Activated CD4-positive, alpha-beta memory T cell treated with anti-CD3 and anti-CD28 coated beads for 36 hours (primary cell): ENCODE results near the gene RHOH. TPM values are rescaled to one million over a fixed set of nuclear protein-coding genes. Genes with fewer than 3 reads are reported as not detected.
"Not testable (repeated sequence)": the region's sequence is repeated elsewhere in the genome, so short reads cannot be mapped to it uniquely, and the experiment has no call there.

Experiments used
- CTCF ChIA-PET: fragments of 350-600 bp; sonication (Branson Sonifier 250); formaldehyde crosslinking; loops from one replicate; lab custom pipeline; 2021; ENCODE audit warnings: antibody characterized with exemption, inconsistent platforms; lab: Charles Lee
- POLR2A ChIA-PET: fragments of 350-600 bp; sonication (Branson Sonifier 250); formaldehyde crosslinking; loops from one replicate; lab custom pipeline; 2021; ENCODE audit warnings: antibody characterized with exemption; lab: Charles Lee
- DNase-seq: peaks from one replicate; pipeline ENCODE4 v3.0.0-alpha.2; 2020
- H3K27ac Mint-ChIP-seq: one replicate; pipeline ENCODE4 v1.8.0; 2021; ENCODE audit warnings: mixed read lengths
- H3K27me3 Mint-ChIP-seq: one replicate; pipeline ENCODE4 v1.8.0; 2021; ENCODE audit warnings: mixed read lengths
- H3K36me3 Mint-ChIP-seq: one replicate; pipeline ENCODE4 v1.8.0; 2021; ENCODE audit warnings: mixed read lengths
- H3K4me1 Mint-ChIP-seq: one replicate; pipeline ENCODE4 v1.8.0; 2021; ENCODE audit warnings: low read depth, mixed read lengths
- H3K4me3 Mint-ChIP-seq: one replicate; pipeline ENCODE4 v1.8.0; 2021; ENCODE audit warnings: mild to moderate bottlenecking, mixed read lengths
- H3K9me3 Mint-ChIP-seq: one replicate; pipeline ENCODE4 v1.8.0; 2021; ENCODE audit warnings: mixed read lengths
- intact Hi-C: fragments of 100-400 bp; cut with micrococcal nuclease; formaldehyde crosslinking; loops from one replicate; pipeline ENCODE4 v1.15.1; 2023
- total RNA-seq, 2 experiments: library from RNA; stranded (reverse); gene quantifications; one replicate each; pipeline ENCODE4 v1.2.3, GENCODE V29; 2021

The RHOH gene, protein sequence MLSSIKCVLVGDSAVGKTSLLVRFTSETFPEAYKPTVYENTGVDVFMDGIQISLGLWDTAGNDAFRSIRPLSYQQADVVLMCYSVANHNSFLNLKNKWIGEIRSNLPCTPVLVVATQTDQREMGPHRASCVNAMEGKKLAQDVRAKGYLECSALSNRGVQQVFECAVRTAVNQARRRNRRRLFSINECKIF
- total RNA-seq, result 10 to 100 TPM; 97.5 to 98.6 TPM

DNA sequence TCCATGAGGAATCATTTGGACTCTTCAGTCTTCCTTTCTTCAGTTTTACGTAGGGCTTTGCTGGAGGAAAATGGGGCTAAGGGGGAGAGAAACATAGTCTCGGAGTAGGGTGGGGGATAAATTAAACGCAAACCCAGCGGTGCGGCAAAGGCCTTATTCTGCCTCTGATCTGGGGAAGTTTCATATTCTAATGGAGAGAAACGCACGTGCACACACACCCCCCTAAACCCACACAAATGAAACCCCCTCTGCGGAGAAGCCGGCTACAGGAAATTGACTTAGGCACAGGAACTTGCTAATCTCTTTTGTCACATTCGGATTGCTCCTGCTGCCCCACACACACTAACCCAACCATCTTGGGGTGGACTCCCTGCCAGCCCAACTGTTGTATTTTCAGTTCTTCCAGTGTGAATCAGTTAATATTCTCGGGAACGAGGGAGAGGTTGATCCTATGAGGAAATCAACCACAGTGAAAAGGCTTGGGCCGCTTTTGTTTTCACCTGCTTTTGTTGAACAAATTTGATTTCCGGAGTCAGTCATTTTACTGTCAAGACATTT, at the start of gene RHOH:
Gene RHOH, plus strand, starts transcription at position 308 of the 558 bp plus-strand sequence. CDS start 46,356 bp downstream, outside the sequence.
- POLR2A ChIA-PET, result interaction anchor here (0.7 to 7.0 kb wide), 15 partner anchors 9 to 141 kb away, joined by 3 to 133 read pairs (median 9); partner anchors contain the start of gene N4BP2

DNA sequence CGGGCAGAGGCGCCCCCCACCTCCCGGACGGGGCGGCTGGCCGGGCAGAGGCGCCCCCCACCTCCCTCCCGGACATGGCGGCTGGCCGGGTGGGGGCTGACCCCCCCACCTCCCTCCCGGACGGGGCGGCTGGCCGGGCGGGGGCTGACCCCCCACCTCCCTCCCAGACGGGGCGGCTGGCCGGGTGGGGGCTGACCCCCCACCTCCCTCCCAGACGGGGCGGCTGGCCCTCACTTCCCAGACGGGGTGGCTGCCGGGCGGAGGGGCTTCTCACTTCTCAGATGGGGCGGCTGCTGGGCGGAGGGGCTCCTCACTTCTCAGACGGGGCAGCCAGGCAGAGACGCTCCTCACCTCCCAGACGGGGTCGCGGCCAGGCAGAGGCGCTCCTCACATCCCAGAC, 49.3 kb upstream of the RHOH start:
- H3K4me3 Mint-ChIP-seq, H3K27me3 Mint-ChIP-seq, intact Hi-C loops, CTCF ChIA-PET, H3K27ac Mint-ChIP-seq, DNase-seq, POLR2A ChIA-PET: not testable (repeated sequence)
- peaks cover 31% of the 10 kb centered on the region for H3K4me1 Mint-ChIP-seq
- H3K9me3 Mint-ChIP-seq, result peaks cover 11% of the 10 kb centered on the region
- peaks cover 36% of the 10 kb centered on the region for H3K36me3 Mint-ChIP-seq

More for the DNA sequence above, at the start of gene RHOH:
- CTCF ChIA-PET, result interaction anchor here (0.7 to 2.3 kb wide), 12 partner anchors 11 to 139 kb away, joined by 3 to 12 read pairs (median 5); no protein-coding TSS in a partner anchor
- Mint-ChIP-seq H3K36me3 (peaks cover 48% of the 10 kb centered on the region), H3K4me1 (peaks cover 49% of the 10 kb centered on the region), H3K27me3 (no peaks in the 10 kb centered on the region), H3K27ac (peak within 1 kb of the TSS; percentile 98), H3K4me3 (peak within 1 kb of the TSS; percentile 93), H3K9me3 (no peaks in the 10 kb centered on the region)
- intact Hi-C loops, result loop anchor here (1.0 to 5.0 kb wide), 3 partner anchors 8 to 500 kb away; partner anchors contain the start of gene UBE2K
- DNase-seq, result peak; percentile 87

GRCh38 chr4:40149960-40150385, 46.9 kb upstream of the RHOH start:
- H3K27ac Mint-ChIP-seq, result no peak overlapping the region
- peaks cover 27% of the 10 kb centered on the region for H3K4me1 Mint-ChIP-seq
- peak; percentile 74 for DNase-seq
- intact Hi-C loops, result loop anchor here (1.0 to 5.0 kb wide), 7 partner anchors 37 to 692 kb away; no protein-coding TSS in a partner anchor
- H3K9me3 Mint-ChIP-seq, result peaks cover 11% of the 10 kb centered on the region
- H3K4me3 Mint-ChIP-seq, result no peak overlapping the region
- H3K36me3 Mint-ChIP-seq, result peaks cover 25% of the 10 kb centered on the region
- POLR2A ChIA-PET, result no interaction called here
- CTCF ChIA-PET, result interaction anchor here (0.6 to 2.5 kb wide), 20 partner anchors 12 to 375 kb away, joined by 3 to 15 read pairs (median 4); partner anchors contain the start of gene RHOH
- no peaks in the 10 kb centered on the region for H3K27me3 Mint-ChIP-seq

DNA sequence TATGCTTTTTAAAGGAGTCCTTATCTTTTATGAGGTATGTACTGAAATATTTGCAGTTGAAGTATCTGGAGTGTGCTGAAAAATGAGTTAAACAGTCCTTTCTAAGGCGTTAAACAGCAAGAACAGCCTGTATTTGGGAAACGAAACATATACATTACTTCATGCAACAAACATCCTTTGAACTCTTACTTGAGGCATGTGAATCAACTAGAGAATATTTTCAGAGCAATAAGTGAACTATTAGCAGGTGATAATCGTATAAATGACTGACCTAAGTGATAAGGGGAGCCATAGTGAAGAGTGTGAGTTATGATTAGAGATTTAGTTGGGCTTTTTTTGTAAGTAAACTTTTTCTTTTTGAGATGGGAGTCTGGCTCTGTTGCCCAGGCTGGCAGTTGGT, 45.9 kb upstream of the RHOH start:
- POLR2A ChIA-PET, result no interaction called here
- no peak overlapping the region for H3K4me3 Mint-ChIP-seq
- CTCF ChIA-PET, result interaction anchor here (0.7 to 2.5 kb wide), 11 partner anchors 27 to 175 kb away, joined by 3 to 31 read pairs (median 6); partner anchors contain the start of gene RHOH
- H3K36me3 Mint-ChIP-seq, result peaks cover 23% of the 10 kb centered on the region
- DNase-seq, result no peak
- no peaks in the 10 kb centered on the region for H3K27me3 Mint-ChIP-seq
- peaks cover 27% of the 10 kb centered on the region for H3K4me1 Mint-ChIP-seq
- intact Hi-C loops, result loop anchor here (1.0 to 5.0 kb wide), 7 partner anchors 36 to 691 kb away; no protein-coding TSS in a partner anchor
- peaks cover 11% of the 10 kb centered on the region for H3K9me3 Mint-ChIP-seq
- H3K27ac Mint-ChIP-seq, result no peak overlapping the region

- peak; percentile 21 for DNase-seq
- ChIA-PET POLR2A (interaction anchor here (1.3 to 2.0 kb wide), 2 partner anchors 45 to 97 kb away, joined by 4 to 5 read pairs; partner anchors contain the start of gene N4BP2), CTCF (interaction anchor here (0.7 to 2.5 kb wide), 12 partner anchors 35 to 173 kb away, joined by 3 to 31 read pairs (median 4); partner anchors contain the start of gene N4BP2)
- no peak overlapping the region for H3K27ac Mint-ChIP-seq
- intact Hi-C loops, result loop anchor here (5.0 kb wide), 2 partner anchors 75 to 690 kb away; no protein-coding TSS in a partner anchor
- no peak overlapping the region for H3K4me3 Mint-ChIP-seq
- no peaks in the 10 kb centered on the region for H3K27me3 Mint-ChIP-seq
- peaks cover 20% of the 10 kb centered on the region for H3K36me3 Mint-ChIP-seq
- peaks cover 11% of the 10 kb centered on the region for H3K9me3 Mint-ChIP-seq
- H3K4me1 Mint-ChIP-seq, result peaks cover 27% of the 10 kb centered on the region
Measured at GRCh38 chr4:40152637-40153036, 44.2 kb upstream of the RHOH start.

GRCh38 chr4:40157436-40157835, 39.4 kb upstream of the RHOH start:
- H3K27me3 Mint-ChIP-seq, result no peaks in the 10 kb centered on the region
- CTCF ChIA-PET, result interaction anchor here (2.5 kb wide), 1 partner anchor 168 kb away, joined by 9 read pairs; no protein-coding TSS in a partner anchor

DNA sequence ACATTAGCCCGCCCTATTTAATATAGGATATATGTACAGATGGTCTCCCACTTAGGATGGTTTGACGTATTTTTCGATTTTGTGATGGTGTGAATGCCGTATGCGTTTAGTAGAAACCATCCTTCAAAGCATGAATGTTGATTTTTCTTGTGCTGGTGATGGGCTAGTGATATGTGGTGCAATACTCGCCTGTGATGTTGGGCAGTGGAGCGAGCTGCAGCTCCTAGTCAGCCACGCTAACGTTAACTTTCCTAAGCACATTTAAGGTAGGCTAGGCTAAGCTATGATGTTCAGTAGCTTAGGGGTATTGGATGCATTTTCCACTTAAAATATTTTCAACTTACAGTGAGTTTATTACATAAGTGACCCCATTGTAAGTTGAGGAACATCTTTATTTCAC, 36.6 kb upstream of the RHOH start:
- Mint-ChIP-seq H3K9me3 (no peaks in the 10 kb centered on the region), H3K4me3 (no peak overlapping the region), H3K27me3 (no peaks in the 10 kb centered on the region), H3K4me1 (peaks cover 9% of the 10 kb centered on the region), H3K27ac (no peak overlapping the region), H3K36me3 (peaks cover 19% of the 10 kb centered on the region)
- ChIA-PET CTCF (no interaction called here), POLR2A (interaction anchor here (0.7 kb wide), 1 partner anchor 254 kb away, joined by 3 read pairs; no protein-coding TSS in a partner anchor)
- DNase-seq, result no peak
- intact Hi-C loops, result no loop called here

More at GRCh38 chr4:40157436-40157835, 39.4 kb upstream of the RHOH start:
- no peak overlapping the region for H3K4me3 Mint-ChIP-seq
- H3K9me3 Mint-ChIP-seq, result no peaks in the 10 kb centered on the region
- DNase-seq, result no peak
- H3K27ac Mint-ChIP-seq, result no peak overlapping the region
- H3K4me1 Mint-ChIP-seq, result peaks cover 21% of the 10 kb centered on the region
- POLR2A ChIA-PET, result no interaction called here
- H3K36me3 Mint-ChIP-seq, result peaks cover 14% of the 10 kb centered on the region
- intact Hi-C loops, result no loop called here

DNA sequence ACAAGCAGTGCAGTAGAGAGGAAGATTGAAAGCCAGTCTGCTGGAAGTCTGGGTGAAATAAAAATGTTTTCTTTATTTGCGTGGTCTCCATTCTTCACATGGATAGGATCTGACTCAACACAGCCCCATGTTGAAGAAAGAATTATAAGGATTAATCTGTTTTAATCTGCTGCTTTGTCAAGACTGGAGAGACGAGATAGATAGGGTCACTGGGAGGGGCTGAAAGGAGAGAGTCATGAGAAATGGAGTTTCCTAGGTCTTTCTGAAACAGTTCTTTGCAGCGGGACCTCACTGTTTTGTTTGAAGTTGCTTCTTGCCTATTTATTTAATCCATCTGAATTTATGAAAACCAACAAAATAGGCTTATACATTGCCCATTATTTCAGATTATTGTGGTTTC, 32.4 kb upstream of the RHOH start:
- peaks cover 17% of the 10 kb centered on the region for H3K4me1 Mint-ChIP-seq
- intact Hi-C loops, result no loop called here
- H3K4me3 Mint-ChIP-seq, result no peak overlapping the region
- ChIA-PET POLR2A (no interaction called here), CTCF (interaction anchor here (2.0 kb wide), 1 partner anchor 161 kb away, joined by 7 read pairs; no protein-coding TSS in a partner anchor)
- H3K36me3 Mint-ChIP-seq, result peaks cover 22% of the 10 kb centered on the region
- no peak overlapping the region for H3K27ac Mint-ChIP-seq
- H3K9me3 Mint-ChIP-seq, result peaks cover 8% of the 10 kb centered on the region
- no peak for DNase-seq
- no peaks in the 10 kb centered on the region for H3K27me3 Mint-ChIP-seq

- H3K4me3 Mint-ChIP-seq, result no peak overlapping the region
- H3K36me3 Mint-ChIP-seq, result peaks cover 19% of the 10 kb centered on the region
- no peak for DNase-seq
- ChIA-PET CTCF (interaction anchor here (2.0 kb wide), 1 partner anchor 159 kb away, joined by 7 read pairs; no protein-coding TSS in a partner anchor), POLR2A (no interaction called here)
- peaks cover 9% of the 10 kb centered on the region for H3K4me1 Mint-ChIP-seq
- intact Hi-C loops, result no loop called here
- no peak overlapping the region for H3K27ac Mint-ChIP-seq
- peaks cover 8% of the 10 kb centered on the region for H3K9me3 Mint-ChIP-seq
- no peaks in the 10 kb centered on the region for H3K27me3 Mint-ChIP-seq
Measured at GRCh38 chr4:40165916-40166315, 30.9 kb upstream of the RHOH start.

DNA sequence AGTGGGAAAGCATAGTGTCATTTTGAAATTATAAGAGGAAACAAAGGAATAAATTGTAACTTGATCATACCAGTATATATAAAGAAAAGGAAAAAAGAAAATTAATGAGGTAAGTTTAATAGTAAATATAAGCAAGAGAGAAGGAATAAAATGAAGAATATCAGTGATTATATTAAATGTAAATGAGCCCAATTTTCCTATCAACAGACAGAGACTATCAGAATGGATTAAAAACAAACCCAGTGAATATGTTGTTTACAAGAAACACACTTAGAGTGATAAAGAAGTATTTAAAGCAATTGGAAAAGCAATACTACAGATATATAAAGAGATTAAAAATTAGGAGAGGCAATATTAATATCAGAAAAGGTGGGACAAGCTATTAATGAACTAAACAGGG, 28.8 kb upstream of the RHOH start:
- Mint-ChIP-seq H3K27me3 (no peaks in the 10 kb centered on the region), H3K9me3 (peaks cover 8% of the 10 kb centered on the region), H3K27ac (no peak overlapping the region), H3K4me3 (no peak overlapping the region), H3K36me3 (peaks cover 10% of the 10 kb centered on the region), H3K4me1 (peaks cover 11% of the 10 kb centered on the region)
- POLR2A ChIA-PET, result no interaction called here
- CTCF ChIA-PET, result no interaction called here
- DNase-seq, result no peak
- intact Hi-C loops, result no loop called here

DNA sequence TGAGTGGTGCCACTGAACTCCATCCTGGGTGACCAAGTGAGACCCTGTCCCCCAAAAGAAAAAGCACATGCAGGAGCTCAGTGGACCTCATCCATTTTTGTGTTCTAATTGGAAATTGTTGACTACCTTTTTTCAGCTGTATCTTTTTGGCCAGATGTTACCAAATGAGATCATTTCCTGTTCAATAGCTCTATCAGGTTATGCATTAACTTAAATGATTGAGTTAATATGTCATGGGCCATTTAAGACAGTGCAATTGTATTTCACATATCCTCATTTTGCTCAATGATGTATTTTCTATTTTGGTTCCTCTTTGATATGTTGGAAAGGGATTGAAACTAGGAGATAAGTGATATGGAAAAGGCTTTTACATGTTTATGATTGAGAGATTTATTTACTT, 26.2 kb upstream of the RHOH start:
- no peak overlapping the region for H3K27ac Mint-ChIP-seq
- ChIA-PET CTCF (interaction anchor here (0.9 kb wide), 1 partner anchor 10 kb away, joined by 3 read pairs; no protein-coding TSS in a partner anchor), POLR2A (interaction anchor here (1.3 kb wide), 1 partner anchor 24 kb away, joined by 5 read pairs; no protein-coding TSS in a partner anchor)
- H3K4me3 Mint-ChIP-seq, result no peak overlapping the region
- H3K9me3 Mint-ChIP-seq, result peaks cover 8% of the 10 kb centered on the region
- peaks cover 6% of the 10 kb centered on the region for H3K36me3 Mint-ChIP-seq
- peaks cover 18% of the 10 kb centered on the region for H3K4me1 Mint-ChIP-seq
- intact Hi-C loops, result no loop called here
- no peaks in the 10 kb centered on the region for H3K27me3 Mint-ChIP-seq
- DNase-seq, result no peak

DNA sequence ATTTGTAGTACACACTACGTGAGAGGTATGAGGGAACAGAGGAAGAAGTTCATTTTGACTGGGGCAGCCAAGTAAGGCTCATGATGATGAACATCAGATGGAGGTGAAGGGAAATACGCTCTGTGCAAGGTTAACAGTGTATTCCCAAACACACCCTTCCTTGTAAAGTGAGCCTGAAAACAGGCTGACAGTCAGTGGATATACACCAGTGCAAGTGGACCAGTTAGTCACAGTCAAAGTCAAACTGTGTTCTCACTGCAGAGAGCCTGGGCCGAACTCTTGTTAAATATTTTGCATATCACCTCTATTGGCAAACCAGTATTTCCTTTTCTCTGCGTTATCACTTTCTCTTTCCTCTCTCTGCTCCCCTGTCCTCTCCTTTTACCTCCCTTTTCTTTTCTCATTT, 23.4 kb upstream of the RHOH start:
- Mint-ChIP-seq H3K27ac (no peak overlapping the region), H3K36me3 (no peaks in the 10 kb centered on the region), H3K27me3 (no peaks in the 10 kb centered on the region), H3K4me3 (no peak overlapping the region), H3K9me3 (no peaks in the 10 kb centered on the region), H3K4me1 (peaks cover 11% of the 10 kb centered on the region)
- intact Hi-C loops, result no loop called here
- CTCF ChIA-PET, result no interaction called here
- POLR2A ChIA-PET, result no interaction called here
- no peak for DNase-seq
